AG10803 (cell line): ENCODE results near the gene LDB3.

Experiments used
- DNase-seq: peaks from one replicate; pipeline ENCODE4 v3.0.0; 2010; ENCODE audit warnings: low read depth
- H3K4me3 ChIP-seq: 2 replicates; pipeline ENCODE4 v1.5.1; 2011; ENCODE audit warnings: mild to moderate bottlenecking, low read length, control low read depth
- TF ChIP-seq, protein P1 (sequence below): conservative IDR thresholded peaks from 2 replicates; pipeline ENCODE4 v1.5.1; 2011; ENCODE audit warnings: mild to moderate bottlenecking, low read length, control low read depth, inconsistent platforms

Gene LDB3

DNA sequence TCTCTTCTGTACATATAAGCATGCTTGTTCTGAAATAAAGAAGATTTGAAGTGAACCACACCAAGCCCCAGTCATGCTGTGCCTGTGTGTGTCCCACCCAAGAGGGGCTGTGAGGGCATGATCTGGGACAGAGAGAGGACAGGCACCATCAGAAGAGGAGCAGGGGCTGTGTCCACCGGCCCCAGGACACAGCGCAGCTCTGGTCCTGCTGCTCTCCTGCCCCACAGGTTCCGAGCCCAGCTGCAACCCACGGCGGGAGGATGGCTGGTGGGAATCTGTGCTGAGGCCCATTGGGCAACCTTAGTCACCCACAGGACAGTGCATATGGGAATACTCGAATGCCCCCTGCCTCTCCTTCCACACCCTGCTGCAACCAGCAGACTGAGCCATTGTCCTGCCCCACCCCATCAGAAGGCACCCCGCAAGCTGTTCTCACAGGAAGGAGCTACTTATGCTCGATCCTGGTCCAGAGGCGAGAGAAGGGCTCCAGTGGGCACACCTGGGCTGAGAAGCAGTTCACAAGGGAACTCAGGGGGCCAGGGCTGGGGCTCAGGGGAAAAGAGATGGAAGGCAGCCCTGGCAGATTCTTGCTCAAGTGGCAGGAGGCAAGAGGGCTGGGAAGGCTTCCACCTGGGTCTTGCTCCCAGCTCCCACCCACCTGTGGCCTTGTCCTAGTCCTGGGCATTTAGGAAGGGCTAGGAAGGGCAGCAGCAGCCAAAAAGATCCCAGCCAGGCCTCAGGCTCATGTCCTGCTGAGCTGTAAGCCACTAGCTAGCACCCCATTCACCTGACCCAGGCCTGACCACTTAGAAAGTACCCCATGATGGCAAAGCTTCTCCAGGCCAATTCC is 31.9 kb downstream of the LDB3 start:
- no peak for DNase-seq
- no peak overlapping the region for H3K4me3 ChIP-seq
- TF ChIP-seq, protein P1, sequence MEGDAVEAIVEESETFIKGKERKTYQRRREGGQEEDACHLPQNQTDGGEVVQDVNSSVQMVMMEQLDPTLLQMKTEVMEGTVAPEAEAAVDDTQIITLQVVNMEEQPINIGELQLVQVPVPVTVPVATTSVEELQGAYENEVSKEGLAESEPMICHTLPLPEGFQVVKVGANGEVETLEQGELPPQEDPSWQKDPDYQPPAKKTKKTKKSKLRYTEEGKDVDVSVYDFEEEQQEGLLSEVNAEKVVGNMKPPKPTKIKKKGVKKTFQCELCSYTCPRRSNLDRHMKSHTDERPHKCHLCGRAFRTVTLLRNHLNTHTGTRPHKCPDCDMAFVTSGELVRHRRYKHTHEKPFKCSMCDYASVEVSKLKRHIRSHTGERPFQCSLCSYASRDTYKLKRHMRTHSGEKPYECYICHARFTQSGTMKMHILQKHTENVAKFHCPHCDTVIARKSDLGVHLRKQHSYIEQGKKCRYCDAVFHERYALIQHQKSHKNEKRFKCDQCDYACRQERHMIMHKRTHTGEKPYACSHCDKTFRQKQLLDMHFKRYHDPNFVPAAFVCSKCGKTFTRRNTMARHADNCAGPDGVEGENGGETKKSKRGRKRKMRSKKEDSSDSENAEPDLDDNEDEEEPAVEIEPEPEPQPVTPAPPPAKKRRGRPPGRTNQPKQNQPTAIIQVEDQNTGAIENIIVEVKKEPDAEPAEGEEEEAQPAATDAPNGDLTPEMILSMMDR: no peak

DNA sequence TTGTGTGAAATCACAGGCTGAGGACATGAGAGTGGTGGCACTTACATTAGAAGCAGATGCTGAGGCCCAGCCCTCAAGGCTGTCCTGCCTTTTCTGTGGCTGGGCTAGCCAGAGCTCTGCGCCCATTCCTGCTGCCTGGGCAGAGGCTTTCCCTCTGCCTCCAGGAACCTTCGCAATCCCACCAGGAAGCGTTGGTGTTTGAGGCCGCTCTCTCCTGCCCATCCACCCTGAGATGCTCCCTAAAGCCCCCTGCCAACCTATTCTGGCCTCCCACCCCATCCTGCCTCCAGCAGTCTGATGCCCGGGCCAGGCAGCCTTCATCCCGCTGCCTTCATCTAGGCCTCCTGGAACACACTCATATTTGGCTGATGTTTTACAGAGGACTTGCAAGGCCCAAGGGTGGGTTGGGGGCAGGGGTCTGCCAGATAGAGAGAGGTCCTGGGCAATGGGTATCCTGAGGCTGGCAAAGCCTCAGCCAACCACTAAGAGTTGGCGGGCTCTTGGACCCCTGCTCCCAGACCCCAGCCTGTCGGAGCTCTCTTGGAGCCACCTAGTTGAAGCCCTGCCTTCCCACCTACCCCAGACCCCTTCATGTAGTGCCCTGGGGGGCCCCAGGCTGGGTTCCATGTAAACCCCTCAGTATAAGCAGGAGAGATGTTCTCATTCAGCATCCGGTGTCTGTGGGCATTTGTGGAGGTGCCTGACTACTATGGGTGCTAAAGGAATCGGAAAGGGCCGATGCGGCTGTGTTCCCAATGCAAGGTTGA is 32.7 kb downstream of the LDB3 start:
- TF ChIP-seq, protein P1: no peak
- DNase-seq: no peak
- H3K4me3 ChIP-seq: no peak overlapping the region

DNA sequence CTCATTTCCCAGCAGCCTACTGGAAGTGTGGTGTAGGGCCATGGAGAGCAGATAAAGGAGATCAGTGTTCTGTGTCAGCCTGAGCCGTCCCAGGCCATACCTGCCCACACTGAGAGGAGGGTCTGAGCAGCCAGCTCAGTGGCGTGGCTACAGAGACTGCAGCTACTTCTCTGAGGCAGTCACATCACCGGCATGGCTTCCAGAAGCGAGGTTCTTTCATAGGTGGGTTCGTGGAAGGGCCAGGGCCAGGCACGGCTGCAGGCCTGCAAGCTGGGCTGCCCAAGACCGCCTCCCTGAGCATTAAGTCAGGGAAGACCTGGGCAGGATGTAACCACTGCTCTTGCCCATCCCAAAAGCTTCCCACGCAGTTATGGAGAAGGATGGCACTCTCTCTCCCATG is 34.9 kb downstream of the LDB3 start:
- TF ChIP-seq, protein P1: no peak

DNA sequence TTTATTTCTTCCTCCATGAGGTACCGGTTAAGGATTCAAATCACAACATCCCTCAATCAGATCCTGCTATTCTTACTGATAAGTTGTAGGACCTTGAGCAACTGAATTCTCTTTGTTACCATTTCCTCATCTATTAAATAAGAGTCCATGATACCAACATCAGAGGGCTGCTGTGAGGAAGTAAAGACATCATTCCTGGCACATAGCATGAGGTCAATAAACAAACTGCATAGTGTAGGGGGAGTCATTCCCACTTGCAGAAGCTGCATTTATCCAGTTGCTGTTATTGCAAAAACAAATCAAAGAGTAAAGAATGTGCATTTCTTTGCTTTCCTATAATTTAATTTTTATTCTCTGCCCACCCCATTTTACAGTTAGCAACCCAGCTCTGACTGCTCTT is 36.8 kb downstream of the LDB3 start:
- DNase-seq: no peak
- TF ChIP-seq, protein P1: no peak
- H3K4me3 ChIP-seq: no peak overlapping the region

More for the DNA sequence above, 34.9 kb downstream of the LDB3 start:
- DNase-seq: no peak
- H3K4me3 ChIP-seq: no peak overlapping the region

DNA sequence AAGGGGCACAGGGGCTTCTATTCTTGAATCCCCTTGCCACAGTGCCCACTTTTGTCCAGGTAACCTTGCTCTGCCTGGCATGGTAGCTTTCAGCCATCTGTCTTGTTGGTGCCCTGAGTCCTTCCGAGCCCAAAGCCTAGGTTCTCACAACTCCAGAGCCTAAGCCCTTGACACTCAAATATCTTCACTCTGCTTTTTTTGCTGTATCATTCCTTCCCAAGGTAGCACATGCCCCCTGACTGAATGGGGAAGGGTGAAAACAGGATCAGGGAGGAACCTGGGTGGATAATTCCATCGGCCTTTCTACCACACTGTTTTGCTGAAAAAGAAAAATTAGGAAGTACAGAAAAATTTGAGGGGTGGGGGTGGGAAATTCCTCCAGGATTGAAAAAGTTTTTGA is 37.6 kb downstream of the LDB3 start:
- DNase-seq: no peak
- H3K4me3 ChIP-seq: no peak overlapping the region
- TF ChIP-seq, protein P1: no peak

DNA sequence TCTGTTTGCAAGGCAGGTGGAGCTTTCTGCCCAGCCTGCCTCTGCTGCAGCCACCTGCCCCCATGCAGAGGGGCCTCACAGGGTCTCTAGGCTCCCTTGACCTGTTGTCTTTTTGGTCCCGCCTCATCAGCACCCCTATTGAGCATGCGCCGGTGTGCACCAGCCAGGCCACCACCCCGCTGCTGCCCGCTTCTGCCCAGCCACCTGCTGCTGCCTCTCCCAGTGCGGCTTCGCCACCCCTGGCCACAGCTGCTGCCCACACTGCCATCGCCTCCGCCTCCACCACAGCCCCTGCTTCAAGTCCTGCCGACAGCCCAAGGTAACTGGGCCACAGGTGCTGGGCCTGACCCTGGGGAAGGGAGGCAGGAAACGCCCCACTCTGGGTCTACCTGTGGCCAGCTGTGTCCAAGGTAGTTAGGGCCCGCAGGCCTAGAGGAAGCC is 38.1 kb downstream of the LDB3 start:
- DNase-seq: no peak
- TF ChIP-seq, protein P1: no peak

DNA sequence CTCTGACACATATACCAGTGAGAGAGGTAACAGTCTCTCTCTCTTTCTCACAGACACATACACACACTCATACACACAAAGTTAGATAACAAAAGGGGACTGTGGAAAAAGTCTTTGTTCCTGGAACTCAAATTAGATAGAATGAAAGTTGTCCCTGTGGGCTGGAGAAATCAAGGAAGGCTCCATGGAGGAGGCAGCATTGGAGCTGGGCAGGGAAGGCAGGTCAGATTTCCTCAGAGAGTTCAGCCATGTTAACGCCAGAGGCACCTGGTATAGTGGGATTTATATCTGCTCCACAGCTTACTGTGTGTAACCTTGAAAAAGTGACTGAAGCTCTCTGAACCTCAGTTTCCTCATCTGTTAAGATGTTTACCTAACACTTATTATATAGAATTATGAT is 38.7 kb downstream of the LDB3 start:
- no peak for DNase-seq
- TF ChIP-seq, protein P1: no peak
- no peak overlapping the region for H3K4me3 ChIP-seq

More for the DNA sequence above, 38.1 kb downstream of the LDB3 start:
- H3K4me3 ChIP-seq: no peak overlapping the region
